Activated CD4-positive, alpha-beta T cell treated with anti-CD3 and anti-CD28 coated beads, Interleukin-2, amount 50 U/mL, for 1 hour (primary cell): ENCODE results near the gene BBS2.

Experiments used
- DNase-seq: peaks from one replicate; pipeline ENCODE4 v3.0.0-alpha.2; 2020

BBS2 gene

GRCh38 chr16:56470666-56471065 is 49.2 kb downstream of the BBS2 start:
- DNase-seq, result no peak

GRCh38 chr16:56470232-56470631 is 49.6 kb downstream of the BBS2 start:
- no peak for DNase-seq

- no peak for DNase-seq
These were observed 50.1 kb downstream of the BBS2 start for GRCh38 chr16:56469748-56470147.

GRCh38 chr16:56468800-56469199 is 51.0 kb downstream of the BBS2 start:
- no peak for DNase-seq

GRCh38 chr16:56466344-56466743 is 53.5 kb downstream of the BBS2 start:
- DNase-seq, result no peak

- DNase-seq, result no peak
These were observed 56.7 kb downstream of the BBS2 start for GRCh38 chr16:56463153-56463552.

- DNase-seq, result no peak
These were observed 57.6 kb downstream of the BBS2 start for GRCh38 chr16:56462064-56462796.

GRCh38 chr16:56460101-56460500 is 59.7 kb downstream of the BBS2 start:
- DNase-seq, result no peak

GRCh38 chr16:56457927-56458470 is 61.8 kb downstream of the BBS2 start:
- no peak for DNase-seq

- peak; percentile 4 for DNase-seq
These were observed 67.8 kb downstream of the BBS2 start for GRCh38 chr16:56451753-56452689.

- peak; percentile 86 for DNase-seq
These were observed 68.7 kb downstream of the BBS2 start, which contains the start of the genes NUDT21 and OGFOD1 for GRCh38 chr16:56450986-56451752. Gene NUDT21, minus strand, starts transcription at chr16:56451332. Its CDS starts 130 bp downstream, at chr16:56451202. Gene OGFOD1, plus strand, starts transcription at chr16:56451554. Its CDS starts 59 bp downstream, at chr16:56451613.

GRCh38 chr16:56450275-56450985 is 69.4 kb downstream of the BBS2 start:
- no peak for DNase-seq

GRCh38 chr16:56448005-56448404 is 71.8 kb downstream of the BBS2 start:
- DNase-seq, result no peak

GRCh38 chr16:56447286-56447685 is 72.5 kb downstream of the BBS2 start:
- no peak for DNase-seq

- no peak for DNase-seq
These were observed 81.8 kb downstream of the BBS2 start for GRCh38 chr16:56438038-56438437.

GRCh38 chr16:56436258-56436657 is 83.6 kb downstream of the BBS2 start:
- DNase-seq, result no peak
